ENCODE data around the gene KHNYN.
A peak's percentile ranks its signal among the peaks of the same experiment; 100 is the strongest.

Gene KHNYN

GRCh38 chr14:24436355-24437019, 6.7 kb downstream of the KHNYN start:
- H3K4me1 ChIP-seq (ENCODE audit: insufficient read depth, low read length, poor library complexity, severe bottlenecking), result peaks cover 67% of the 10 kb centered on the region
- H3K4me2 ChIP-seq (ENCODE audit: low read depth, low read length, poor library complexity, severe bottlenecking), result peak overlapping the region; percentile 80

GRCh38 chr14:24437020-24437735, 7.4 kb downstream of the KHNYN start:
- Histone ChIP-seq H3K27me3 (ENCODE audit: insufficient read depth, low read length, poor library complexity, severe bottlenecking) (no peaks in the 10 kb centered on the region), H3K9ac (ENCODE audit: low read depth, low read length, poor library complexity, severe bottlenecking) (peak overlapping the region; percentile 81), H3K4me3 (ENCODE audit: low read length, poor library complexity, severe bottlenecking) (peak overlapping the region; percentile 69), H3K4me2 (ENCODE audit: low read depth, low read length, poor library complexity, severe bottlenecking) (peak overlapping the region; percentile 80), H3K36me3 (ENCODE audit: insufficient read depth, low read length) (peaks cover 14% of the 10 kb centered on the region; the same call in 1 of the 2 replicates), H3K79me2 (ENCODE audit: insufficient read depth, low read length) (peaks cover 47% of the 10 kb centered on the region), H4K20me1 (ENCODE audit: insufficient read depth, low read length, poor library complexity, severe bottlenecking) (peaks cover 16% of the 10 kb centered on the region), H3F3A (ENCODE audit: low read depth) (0 out of 2 replicates have a peak, but pooled peaks cover 5% of the 10 kb centered on the region), H3K4me1 (ENCODE audit: insufficient read depth, low read length, poor library complexity, severe bottlenecking) (peaks cover 64% of the 10 kb centered on the region), H3K9me3 (ENCODE audit: insufficient read depth, low read depth, low read length) (no peaks in the 10 kb centered on the region), H3K9me2 (replicated peaks; ENCODE audit: low read depth, low read length) (no peaks in the 10 kb centered on the region), H2AFZ (ENCODE audit: low read length) (no peak overlapping the region)
- TF ChIP-seq EZH2phosphoT487 (IDR thresholded peaks at IDR 0.05; ENCODE audit: borderline replicate concordance), result no peak
- peak; percentile 22; the same call in 1 of the 2 replicates for TF ChIP-seq CTCF (conservative IDR thresholded peaks at IDR 0.05; ENCODE audit: low read length)

More at GRCh38 chr14:24436355-24437019, 6.7 kb downstream of the KHNYN start:
- Histone ChIP-seq H3K27me3 (ENCODE audit: insufficient read depth, low read length, poor library complexity, severe bottlenecking) (no peaks in the 10 kb centered on the region), H3K4me3 (ENCODE audit: low read length, poor library complexity, severe bottlenecking) (peak overlapping the region; percentile 69), H3K9me3 (ENCODE audit: insufficient read depth, low read depth, low read length) (no peaks in the 10 kb centered on the region), H2AFZ (ENCODE audit: low read length) (no peak overlapping the region), H3K79me2 (ENCODE audit: insufficient read depth, low read length) (peaks cover 47% of the 10 kb centered on the region), H3K9me2 (replicated peaks; ENCODE audit: low read depth, low read length) (no peaks in the 10 kb centered on the region), H3F3A (ENCODE audit: low read depth) (0 out of 2 replicates have a peak, but pooled peaks cover 5% of the 10 kb centered on the region), H4K20me1 (ENCODE audit: insufficient read depth, low read length, poor library complexity, severe bottlenecking) (peaks cover 17% of the 10 kb centered on the region), H3K36me3 (ENCODE audit: insufficient read depth, low read length) (peaks cover 14% of the 10 kb centered on the region; the same call in 1 of the 2 replicates), H3K9ac (ENCODE audit: low read depth, low read length, poor library complexity, severe bottlenecking) (peak overlapping the region; percentile 81)
- TF ChIP-seq EZH2phosphoT487 (IDR thresholded peaks at IDR 0.05; ENCODE audit: borderline replicate concordance) (no peak), CTCF (conservative IDR thresholded peaks at IDR 0.05; ENCODE audit: low read length) (peak; percentile 84)

- 0 out of 2 replicates have a peak, but pooled peaks cover 5% of the 10 kb centered on the region for H3F3A ChIP-seq (ENCODE audit: low read depth)
- H3K9ac ChIP-seq (ENCODE audit: low read depth, low read length, poor library complexity, severe bottlenecking), result peak overlapping the region; percentile 81
- H2AFZ ChIP-seq (ENCODE audit: low read length), result no peak overlapping the region
- H3K36me3 ChIP-seq (ENCODE audit: insufficient read depth, low read length), result peaks cover 14% of the 10 kb centered on the region; the same call in 1 of the 2 replicates
- peaks cover 42% of the 10 kb centered on the region for H3K79me2 ChIP-seq (ENCODE audit: insufficient read depth, low read length)
- TF ChIP-seq CTCF (conservative IDR thresholded peaks at IDR 0.05; ENCODE audit: low read length) (no peak), EZH2phosphoT487 (IDR thresholded peaks at IDR 0.05; ENCODE audit: borderline replicate concordance) (no peak)
- peaks cover 59% of the 10 kb centered on the region for H3K4me1 ChIP-seq (ENCODE audit: insufficient read depth, low read length, poor library complexity, severe bottlenecking)
- no peaks in the 10 kb centered on the region for H3K9me3 ChIP-seq (ENCODE audit: insufficient read depth, low read depth, low read length)
- H3K9me2 ChIP-seq (replicated peaks; ENCODE audit: low read depth, low read length), result no peaks in the 10 kb centered on the region
- peak overlapping the region; percentile 80 for H3K4me2 ChIP-seq (ENCODE audit: low read depth, low read length, poor library complexity, severe bottlenecking)
- no peaks in the 10 kb centered on the region for H3K27me3 ChIP-seq (ENCODE audit: insufficient read depth, low read length, poor library complexity, severe bottlenecking)
- H3K4me3 ChIP-seq (ENCODE audit: low read length, poor library complexity, severe bottlenecking), result peak overlapping the region; percentile 69
- peaks cover 11% of the 10 kb centered on the region for H4K20me1 ChIP-seq (ENCODE audit: insufficient read depth, low read length, poor library complexity, severe bottlenecking)
These were observed 7.9 kb downstream of the KHNYN start for GRCh38 chr14:24437736-24438067.
